NCI-H2029 (cell line): Measurements from ENCODE around the gene LHFPL2.

Experiments used
- DNase-seq: peaks from one replicate; lab custom pipeline; 2025; lab: John Stamatoyannopoulos, UW

Gene LHFPL2

DNA sequence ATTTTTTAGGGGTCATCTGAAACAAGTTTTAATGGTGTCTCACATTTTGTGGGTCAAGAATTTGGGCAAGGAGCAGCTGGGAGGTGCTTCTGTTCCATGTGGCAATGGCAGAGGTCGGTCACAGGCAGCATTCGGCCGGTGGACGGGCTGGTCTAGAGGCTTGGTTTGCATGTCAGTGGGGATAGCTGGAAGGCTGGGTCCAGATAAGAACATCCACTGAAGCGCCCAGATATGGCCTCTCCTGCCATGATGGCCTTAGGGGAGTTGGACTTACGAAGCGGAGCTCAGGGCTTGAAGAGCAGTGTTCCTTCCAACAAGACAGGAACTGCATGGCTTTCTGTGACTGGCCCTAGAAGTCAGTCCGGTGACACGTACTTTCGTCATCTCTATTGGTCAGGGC, 30.3 kb downstream of the LHFPL2 start:
- DNase-seq = no peak

DNA sequence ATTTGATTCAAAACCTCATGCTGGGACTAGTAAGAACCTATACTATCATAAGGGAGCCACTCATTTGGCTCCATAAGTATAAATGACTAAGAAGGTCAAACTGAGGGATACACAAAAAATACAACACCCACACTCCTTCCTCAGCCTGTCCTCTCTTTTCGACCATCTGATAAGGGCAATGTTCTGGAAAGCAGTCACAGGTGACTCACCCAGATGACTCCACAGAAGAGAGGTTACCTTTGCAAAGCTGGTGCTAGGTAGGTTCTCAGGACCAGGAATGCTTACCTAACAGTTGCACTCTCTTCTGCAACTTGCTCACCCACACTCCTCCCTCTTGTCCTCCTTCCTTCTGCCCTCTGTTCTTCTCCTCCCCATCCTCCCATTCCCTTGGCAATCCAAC, 32.9 kb downstream of the LHFPL2 start:
- no peak for DNase-seq

DNA sequence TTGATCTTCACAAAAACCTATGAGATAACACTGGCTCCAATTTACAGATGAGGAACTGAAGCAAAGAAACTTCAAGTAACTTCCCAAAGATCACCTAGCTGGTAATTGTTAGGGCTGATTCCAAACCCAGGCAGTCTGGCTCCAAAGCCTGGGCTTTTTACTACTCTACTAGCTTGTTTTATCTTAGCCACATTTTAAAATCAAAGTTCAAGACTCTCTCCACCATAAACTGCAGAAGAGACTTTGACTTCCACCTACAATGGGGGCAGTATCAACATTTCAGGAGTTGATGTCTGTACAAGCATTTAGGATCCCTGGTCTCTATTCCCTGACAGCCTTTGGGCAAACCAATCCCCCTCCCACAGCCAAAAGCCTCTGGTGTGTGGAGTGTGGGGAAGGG, 33.8 kb downstream of the LHFPL2 start:
- DNase-seq = no peak

DNA sequence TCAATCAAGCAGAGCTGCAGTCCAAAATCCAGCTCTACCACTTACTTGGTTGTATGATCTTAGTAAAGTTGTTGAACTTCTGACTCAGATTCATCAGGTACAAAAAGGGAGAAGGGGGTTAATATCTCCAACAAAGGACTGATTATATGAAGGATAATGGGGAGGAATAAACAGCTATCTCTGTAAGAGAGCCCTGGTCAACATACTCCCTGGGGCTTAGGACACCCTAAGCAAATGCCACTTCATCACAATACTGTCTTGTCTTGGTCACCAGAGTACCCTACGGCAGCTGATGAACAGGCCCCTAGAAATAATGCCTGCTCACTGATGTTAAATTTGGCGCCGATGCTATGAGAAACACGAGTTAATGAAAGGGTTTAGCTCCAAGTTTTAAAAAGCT, 34.8 kb downstream of the LHFPL2 start:
- DNase-seq = no peak

DNA sequence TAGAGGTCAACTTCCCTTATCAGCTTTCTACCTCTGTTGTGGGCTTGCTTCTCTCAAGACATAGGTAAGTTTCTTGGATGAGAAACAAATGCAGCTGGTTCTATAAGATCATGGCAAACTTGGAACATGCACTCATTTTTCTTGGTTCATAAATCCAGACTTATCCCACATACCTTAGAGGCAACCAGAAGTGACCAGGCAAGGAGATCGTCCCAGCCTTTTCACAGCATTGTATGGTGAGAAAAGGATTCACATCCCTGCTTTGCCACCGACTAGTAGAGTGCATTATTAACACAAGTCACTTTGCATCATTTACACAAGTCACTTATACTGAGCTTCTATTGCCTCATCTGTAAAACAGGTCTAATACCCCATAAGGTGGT, 35.4 kb downstream of the LHFPL2 start:
- DNase-seq = no peak

DNA sequence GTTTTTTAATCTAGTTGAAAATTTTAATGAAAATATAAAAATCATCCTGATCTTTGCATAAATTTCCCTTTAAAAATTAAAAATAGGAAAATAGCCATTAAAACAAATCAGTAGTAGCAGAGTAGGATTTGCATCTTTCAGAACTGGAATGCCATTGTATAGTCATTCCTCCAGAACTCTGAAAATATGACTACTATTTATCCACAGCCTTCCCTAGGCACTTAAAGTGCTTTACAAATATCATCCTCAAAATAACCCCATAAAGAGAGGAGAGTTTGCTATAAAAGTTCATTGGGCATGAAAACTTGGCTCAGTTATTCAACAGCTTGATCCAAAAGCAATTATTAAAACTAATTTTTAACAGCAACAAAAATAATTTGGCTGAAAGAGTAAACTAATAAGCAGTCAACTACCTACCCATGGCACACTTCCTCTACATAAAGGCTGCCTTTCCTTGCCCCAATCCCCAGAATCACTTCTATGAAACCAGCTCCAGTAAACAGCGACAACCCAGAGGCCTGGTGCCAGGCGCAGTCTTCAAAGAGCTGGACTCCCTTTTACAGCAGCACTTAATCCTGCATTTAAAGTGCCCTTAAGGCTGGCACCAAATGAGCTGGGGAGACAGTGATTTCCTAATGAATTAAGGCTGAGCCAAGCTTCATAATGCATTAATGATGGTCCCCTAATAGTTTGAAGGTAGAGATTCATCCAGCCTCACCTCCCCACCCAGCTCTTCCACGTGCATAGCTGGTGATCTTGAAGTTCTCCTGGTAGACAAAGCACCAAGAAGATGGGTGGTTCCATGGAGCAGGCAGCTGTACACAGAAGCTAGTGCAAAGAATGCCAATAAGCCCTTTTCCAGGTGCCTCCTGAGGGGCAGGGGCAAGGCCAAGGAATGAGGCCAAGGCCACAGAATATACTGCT, 36.1 kb downstream of the LHFPL2 start:
- no peak for DNase-seq

DNA sequence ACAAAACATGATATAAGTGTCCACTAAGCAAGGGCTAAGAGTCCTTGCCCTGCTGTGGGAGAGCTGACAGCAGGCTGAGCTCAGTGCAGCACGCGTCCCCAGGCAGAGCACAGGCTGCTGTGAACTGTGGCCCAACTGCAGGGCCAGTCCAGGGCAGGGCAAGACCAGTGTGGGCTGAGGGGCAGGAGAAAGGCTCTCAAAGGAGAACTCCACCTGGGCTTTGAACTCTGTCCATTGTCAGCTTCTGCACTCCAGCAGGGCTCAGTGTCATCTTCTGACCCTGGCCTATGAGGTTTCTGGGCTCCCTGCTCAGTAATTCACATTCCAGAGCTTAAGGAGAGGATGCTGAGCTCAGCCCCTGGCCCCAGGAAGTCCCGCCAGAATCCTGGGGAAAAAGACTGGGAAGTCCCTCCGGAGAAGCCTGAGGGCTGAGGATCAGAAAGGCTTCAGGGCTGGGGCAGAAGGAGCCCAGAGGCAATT, 37.4 kb downstream of the LHFPL2 start:
- no peak for DNase-seq

DNA sequence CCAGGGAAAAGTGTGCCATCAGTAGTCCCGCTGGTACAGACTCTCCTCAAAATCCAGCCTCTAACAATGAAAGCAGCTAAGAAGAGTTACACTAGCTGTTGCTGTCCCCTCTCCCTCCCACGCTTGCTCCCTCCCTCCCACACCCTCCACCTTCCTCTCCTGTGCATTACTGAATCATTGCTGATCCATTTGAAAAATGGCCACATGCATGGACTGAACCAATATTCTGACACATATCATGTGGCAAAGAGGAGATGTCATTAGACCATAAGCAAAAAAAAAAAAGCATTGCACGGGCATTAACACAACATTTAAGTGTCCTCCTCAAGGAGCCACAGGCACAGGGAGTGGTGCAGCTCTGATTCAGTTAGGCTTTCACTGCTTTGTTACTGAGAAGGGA, 37.9 kb downstream of the LHFPL2 start:
- no peak for DNase-seq

DNA sequence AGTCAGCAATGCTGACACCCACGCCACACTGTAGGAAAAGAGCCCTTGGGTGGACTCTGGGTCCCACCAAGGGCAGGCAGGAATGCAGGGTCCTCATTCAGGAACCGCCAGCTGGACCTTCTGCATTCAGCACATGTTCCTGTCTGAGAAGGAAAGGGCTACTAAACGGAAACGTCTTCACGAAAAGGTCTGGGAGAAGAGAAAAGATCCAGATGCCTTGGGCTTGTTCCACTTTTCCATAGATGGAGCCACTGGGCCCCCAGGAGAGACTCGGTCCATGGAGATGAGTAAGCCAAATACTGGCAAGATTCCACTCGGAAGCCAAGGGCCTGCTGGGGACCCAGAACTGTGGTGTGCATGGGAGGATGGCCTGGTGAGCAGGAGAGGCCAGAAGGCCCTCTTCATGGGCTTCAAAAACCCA, 38.4 kb downstream of the LHFPL2 start:
- no peak for DNase-seq

DNA sequence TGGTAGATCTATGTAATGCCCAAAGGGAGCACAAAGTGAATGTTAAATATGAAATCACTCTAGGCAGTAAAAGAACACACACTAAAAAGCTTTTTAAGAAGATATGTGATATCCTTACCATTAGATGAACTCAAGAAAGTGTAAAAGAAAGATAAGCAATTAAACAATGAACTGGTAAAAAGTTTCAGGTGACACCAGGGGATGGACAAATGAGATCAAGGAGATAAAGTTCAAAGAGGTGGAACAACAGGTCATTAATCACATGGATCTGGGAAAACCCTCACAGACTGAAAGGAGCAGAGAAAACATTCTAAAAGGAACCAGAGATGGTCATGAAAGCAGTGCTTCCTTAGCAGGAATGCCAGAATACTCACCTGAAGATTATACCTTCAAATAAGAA, 40.7 kb downstream of the LHFPL2 start:
- DNase-seq = no peak

DNA sequence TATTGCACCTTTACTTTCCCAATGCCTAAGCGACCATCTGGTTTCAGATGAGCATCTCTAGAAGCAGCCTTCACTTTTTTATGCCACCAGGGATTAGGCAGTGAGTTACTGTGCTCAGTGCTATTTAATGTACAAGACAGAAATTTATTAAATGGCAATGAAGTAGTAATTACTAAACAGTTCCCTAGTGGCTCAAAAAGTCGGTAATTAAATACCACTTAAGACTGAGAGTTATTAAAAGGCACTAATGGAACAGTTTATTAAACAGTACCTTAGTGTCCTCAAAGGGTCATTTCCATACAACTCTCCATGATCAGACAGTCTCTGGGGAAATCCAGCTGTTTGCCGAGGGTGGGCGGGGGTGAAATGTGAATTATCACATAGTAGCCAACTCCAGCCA, 42.3 kb downstream of the LHFPL2 start:
- no peak for DNase-seq

DNA sequence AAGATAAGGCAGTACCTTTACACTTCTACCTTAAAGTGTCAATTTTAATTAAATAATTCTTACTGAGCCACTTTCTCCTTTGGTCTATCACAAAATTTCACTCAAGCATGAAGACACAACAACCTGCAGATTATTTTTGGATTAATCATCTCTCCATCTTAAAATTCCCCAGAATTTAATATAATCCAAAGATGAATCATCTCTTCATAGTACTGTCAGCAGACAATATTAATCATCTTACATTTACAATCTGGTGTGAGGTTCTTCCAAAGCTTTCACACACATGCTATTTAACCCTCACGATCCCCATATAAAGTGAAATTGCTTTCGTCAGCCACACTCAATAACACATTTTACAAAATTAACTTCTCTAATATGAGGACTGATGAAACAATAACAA, 43.0 kb downstream of the LHFPL2 start:
- no peak for DNase-seq

DNA sequence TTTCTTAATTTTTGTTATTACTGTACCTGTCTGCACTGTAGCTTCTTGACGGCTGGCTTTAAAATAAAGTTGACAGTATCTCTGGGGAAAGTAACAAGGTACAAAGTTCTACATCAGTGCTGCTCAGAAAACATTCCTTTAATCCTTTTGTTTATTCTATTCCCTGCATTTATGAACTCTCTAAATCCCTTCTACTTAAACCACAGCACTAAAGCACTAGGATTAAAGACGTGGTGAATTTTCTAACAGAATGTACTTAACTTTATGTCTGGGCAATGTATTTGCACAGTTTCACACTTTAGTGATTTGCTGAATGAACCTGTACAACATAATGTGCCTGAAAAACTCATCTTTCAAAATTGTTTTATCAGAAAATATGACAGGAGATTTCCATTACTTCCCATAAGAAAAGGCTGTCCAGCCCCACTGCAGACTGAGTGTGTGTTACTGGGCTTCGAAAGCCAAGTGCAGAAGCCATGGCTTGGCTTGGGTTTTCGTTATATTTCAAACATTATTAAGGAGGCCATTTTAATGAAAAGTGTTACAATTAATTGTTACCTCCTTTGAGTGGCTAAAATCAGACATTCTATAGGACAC, 43.8 kb downstream of the LHFPL2 start:
- no peak for DNase-seq

DNA sequence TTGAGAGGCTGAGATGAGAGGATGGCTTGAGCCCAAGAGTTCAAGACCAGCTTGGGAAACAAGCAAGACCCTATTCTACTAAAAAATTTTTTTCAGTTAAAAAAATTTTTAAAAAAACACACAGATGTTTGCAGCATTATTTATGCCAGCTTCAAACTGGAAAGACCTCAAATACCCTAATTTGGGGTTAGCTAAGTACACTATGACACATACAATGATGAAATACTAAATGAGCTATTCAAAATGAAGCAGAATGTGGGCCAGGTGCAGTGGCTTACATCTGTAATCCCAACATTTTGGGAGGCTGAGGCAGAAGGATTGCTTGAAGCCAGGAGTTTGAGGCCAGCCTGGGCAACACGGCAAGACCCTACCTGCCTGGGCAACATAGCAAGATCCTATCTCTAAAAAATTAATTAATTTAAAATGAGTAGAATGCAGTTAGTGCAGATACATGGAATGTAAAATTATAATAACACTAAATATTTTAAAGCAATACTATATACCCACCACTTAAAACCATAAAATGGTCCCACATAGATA, 44.9 kb downstream of the LHFPL2 start:
- no peak for DNase-seq

DNA sequence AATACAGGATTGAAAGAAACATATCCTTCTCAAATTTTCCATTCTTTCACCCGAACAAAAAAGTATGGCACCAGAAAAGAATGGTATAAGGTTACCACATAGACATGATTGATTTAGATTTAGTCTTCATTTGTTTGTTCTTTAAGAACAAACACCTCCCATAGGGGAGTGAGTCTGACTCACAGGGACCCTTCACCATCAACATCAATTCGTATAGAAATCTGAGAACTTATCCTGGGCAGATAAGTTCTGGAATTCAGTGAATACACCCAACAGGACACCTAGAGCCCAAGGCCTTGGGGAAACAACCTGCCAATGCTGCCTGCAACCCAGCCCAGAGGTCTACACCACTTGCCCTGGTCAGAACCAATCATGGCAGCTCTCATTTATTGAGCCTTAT, 46.2 kb downstream of the LHFPL2 start:
- no peak for DNase-seq

DNA sequence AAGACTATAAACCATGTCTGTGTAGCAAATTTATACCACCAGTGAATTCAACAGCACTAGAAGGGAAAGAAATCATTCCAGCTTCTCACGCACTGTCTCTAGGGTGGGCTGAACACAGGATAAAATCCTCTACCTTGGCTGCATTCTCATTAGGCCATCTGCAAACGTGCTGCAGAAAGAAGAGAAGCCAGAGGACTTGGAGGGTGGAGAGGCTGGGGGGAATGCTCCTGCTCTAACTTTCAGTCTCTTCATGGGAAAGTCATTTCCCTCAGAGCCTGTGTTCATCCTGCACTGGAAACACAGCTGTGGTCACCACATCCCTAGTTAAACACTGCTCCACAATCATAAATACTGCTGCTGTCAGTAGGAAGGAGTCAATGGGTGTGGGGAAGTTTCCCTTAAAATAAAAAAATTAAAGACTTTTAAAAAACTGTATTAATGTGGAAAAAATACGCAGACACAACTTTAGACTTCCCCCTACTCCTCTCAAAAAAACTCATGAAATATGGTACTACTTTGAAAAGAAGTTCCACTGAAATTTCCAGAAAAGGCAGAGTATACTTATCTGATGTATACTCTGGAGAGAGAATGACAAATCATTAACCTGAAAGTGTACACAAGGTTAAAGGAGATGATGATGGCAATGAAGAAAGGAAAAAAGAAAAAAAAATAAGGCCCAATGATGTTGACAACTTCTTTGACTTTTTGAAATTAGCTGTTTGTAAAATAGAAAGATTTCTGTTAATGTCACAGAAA, 46.8 kb downstream of the LHFPL2 start:
- DNase-seq = no peak

DNA sequence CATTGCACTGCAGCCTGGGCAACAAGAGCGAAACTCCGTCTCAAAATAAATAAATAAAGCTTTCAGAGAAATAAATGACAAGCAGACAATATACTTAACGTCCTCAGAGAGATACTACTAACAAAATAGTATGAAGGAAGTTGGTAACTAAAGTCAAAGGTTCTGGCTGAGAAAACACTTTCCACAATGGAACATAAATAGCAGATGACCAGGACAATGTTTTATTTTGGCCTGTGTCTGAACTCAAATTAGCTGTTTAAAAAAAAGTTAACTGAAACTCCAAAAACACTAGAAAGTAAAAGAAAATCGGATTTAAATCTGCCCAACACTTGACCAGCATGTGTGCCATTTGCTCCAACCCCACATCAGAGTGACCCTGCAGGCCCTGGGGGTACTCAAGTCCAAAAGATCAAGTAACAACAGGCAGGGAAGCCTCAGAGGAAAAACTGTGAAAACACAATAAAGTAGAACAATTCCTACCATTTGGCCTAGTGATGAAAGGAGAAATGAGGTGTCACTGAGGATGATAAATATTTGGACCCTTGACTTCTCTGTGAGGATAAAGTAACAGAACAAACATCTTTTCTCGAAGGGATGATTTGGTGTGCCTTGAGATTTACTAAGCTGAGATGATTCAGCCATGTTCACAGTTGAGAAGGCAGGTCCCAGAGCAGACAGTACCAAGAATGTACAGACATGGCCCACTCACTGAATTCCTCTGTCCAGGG, 47.7 kb downstream of the LHFPL2 start:
- DNase-seq = no peak

DNA sequence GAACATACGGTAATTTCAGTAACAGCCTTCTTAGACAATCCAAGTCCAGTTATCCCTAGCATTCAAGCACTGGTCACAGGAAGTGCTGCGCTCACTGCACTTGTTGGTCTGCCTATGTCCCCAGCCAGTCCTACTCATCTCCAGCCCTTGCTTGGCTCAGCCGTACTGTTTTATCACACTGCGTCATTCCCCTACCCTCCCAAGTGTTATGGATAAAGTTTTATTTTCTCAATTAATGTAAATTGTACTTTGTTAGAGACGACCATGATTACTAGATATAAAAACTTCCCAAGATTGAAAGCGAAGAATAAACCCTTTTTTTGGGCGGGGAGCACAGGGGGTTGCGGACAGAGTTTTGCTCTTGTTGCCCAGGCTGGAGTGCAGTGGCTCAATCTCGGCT, 49.6 kb downstream of the LHFPL2 start:
- DNase-seq = no peak

DNA sequence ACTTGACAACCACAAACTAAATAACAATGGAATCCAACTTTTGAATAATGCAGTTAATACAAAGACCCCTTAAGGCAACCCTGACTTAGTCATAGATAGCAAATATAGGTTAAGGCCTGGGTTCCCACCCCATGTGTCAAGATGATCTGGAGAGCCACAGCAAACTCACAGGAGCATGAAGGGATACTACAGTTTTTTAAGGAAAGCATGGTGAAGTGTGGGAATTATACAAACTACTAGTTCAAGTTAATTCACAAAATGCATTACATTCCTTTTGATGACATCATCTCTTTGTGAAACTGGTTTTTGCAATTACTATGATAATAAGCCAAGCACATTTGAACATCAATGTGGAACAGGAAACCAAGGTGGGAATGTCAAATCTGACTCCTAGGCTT, 50.6 kb downstream of the LHFPL2 start:
- no peak for DNase-seq

DNA sequence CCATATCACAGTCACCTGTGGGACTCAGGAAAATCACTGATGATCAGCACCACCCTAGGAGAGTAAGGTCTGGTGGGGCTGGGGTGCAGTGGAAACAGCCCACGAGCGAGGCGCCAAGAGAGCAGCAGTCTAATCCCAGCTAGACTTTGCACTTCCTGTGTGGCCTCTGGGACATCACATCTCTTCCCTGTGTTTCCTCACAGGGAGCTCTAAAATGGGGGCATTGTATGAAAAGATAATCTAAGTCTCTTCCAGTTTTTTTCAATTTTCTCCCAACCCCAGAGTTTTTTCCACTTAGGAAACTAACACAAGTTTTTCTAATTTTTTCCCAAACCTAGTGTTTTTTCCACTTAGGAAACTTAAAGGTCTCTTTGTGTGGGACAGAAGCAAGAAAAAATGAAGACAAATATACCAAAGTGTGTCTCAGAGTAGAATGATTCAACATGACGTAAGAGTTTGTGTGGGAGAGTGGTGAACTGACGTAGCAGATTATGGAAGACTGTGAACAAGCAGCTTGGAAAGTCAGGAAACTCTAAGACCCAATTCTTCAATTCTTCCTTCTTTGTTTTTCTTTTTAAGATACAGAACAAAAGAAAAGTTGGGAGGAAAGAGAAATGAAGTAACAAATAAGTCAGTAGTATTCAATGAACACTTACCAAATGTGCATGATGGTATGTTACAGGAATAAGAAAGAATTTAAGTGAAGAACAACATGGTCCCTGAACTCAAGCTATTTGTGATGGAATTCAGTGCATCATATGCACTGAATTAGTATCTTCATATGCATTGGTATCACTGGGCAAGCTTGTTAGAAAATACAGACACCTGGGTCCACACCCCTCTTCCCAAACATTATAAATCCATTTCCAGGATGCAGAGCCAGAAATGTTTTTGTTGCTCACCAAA, 51.3 kb downstream of the LHFPL2 start:
- no peak for DNase-seq

DNA sequence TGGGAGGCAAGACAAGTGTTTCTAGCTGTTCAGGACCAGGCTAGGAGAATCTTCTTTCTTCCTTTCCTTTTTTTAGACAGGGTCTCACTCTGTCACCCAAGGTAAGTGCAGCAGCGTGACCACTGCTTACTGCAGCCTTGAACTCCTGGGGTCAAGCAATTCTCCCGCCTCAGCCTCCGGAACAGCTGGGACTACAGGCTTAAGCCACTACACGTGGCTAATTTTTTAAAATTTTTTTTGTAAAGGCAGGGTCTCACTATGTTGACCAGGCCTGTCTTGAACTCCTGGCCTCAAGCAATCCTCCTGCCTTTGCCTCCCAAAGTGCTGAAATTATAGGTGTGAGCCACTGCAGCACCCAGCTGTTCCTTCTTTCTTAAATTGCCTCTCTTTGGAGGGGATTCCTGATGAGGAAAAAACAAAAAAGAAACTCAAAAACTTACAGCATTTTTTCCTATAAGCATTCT, 53.1 kb downstream of the LHFPL2 start:
- DNase-seq = no peak
